Esophagus squamous epithelium (tissue), 4 donors: ENCODE data around the gene COPG2.

Source experiments
- CTCF ChIP-seq, 6 experiments: fragments of 450-650 bp in 4 of 6; fragments of 200-600 bp in 2 of 6; sonication (generic) in 2 of 6; IDR thresholded peaks; one replicate each; pipeline ENCODE4 v1.5.1; 2016 to 2019; ENCODE audit warnings: antibody characterized with exemption in 6 of 6, mild to moderate bottlenecking in 4 of 6, moderate library complexity in 4 of 6
- POLR2A ChIP-seq, 4 donors: fragments of 450-650 bp; IDR thresholded peaks; one replicate each; pipeline ENCODE4 v1.6.1; 2017; ENCODE audit warnings: antibody characterized with exemption in 4 of 4, mild to moderate bottlenecking in 4 of 4, moderate library complexity in 3 of 4

- no peak for TF ChIP-seq CTCF (IDR thresholded peaks at IDR 0.05)
- TF ChIP-seq POLR2A (IDR thresholded peaks at IDR 0.05): no peak
Measured at GRCh38 chr7:130473876-130474275, 194.7 kb downstream of the COPG2 start.
